ENCODE data around the gene CTPS2.

CTPS2 gene

DNA sequence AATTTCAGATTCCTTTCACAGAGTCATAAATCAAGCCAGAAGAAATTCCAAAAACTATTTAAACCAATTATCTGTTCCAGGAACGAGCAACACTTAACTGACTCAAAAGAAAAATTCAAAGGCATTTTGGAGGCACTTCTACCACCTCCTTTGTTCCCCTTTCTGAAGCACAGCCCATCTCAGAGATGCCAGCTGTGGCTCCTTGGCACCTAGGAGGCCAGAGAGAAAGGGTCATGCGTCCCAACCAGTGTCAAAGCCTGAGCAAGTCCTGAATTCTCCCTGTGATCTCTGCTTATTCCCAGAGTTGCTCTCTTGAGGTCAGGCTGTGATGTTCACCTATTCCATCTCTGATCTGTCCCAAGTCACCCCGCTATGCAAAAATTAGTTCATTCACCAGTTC lies 167.5 kb downstream of the CTPS2 start:
- no peak for DNase-seq

Data from kidney glomerular epithelial cell (primary cell).